HEK293 (cell line): Measurements from ENCODE around the gene RMND1.
A peak's percentile ranks its signal among the peaks of the same experiment; 100 is the strongest.

ENCODE experiments used
- BCL11B ChIP-seq: fragments of 450-650 bp; formaldehyde crosslinking; IDR thresholded peaks from 2 replicates; pipeline ENCODE4 v1.5.1; 2016; ENCODE audit warnings: low read depth, missing biosample characterization, missing genetic modification characterization
- ELK4 ChIP-seq: IDR thresholded peaks from 2 replicates; pipeline ENCODE4 v1.6.1; 2011; ENCODE audit warnings: mild to moderate bottlenecking, low read depth, low read length, borderline replicate concordance
- GLI2 ChIP-seq: fragments of 450-650 bp; formaldehyde crosslinking; IDR thresholded peaks from 2 replicates; pipeline ENCODE4; 2017; ENCODE audit warnings: missing biosample characterization, missing genetic modification characterization, low read depth, borderline replicate concordance
- GLI4 ChIP-seq: fragments of 450-650 bp; formaldehyde crosslinking; IDR thresholded peaks from 2 replicates; pipeline ENCODE4 v1.5.1; 2016; ENCODE audit warnings: missing biosample characterization, missing genetic modification characterization
- GLIS1 ChIP-seq: fragments of 450-650 bp; formaldehyde crosslinking; IDR thresholded peaks from 2 replicates; pipeline ENCODE4 v1.5.1; 2016; ENCODE audit warnings: missing biosample characterization, missing genetic modification characterization
- PRDM1 ChIP-seq: fragments of 450-650 bp; formaldehyde crosslinking; IDR thresholded peaks from 2 replicates; pipeline ENCODE4; 2016; ENCODE audit warnings: missing biosample characterization, missing genetic modification characterization
- ZNF10 ChIP-seq: fragments of 450-650 bp; formaldehyde crosslinking; IDR thresholded peaks from 2 replicates; pipeline ENCODE4 v1.5.1; 2017; ENCODE audit warnings: missing biosample characterization, missing genetic modification characterization
- ZNF114 ChIP-seq: fragments of 450-650 bp; formaldehyde crosslinking; IDR thresholded peaks from 2 replicates; pipeline ENCODE4 v1.5.0; 2017; ENCODE audit warnings: missing biosample characterization, missing genetic modification characterization
- ZNF121 ChIP-seq: fragments of 450-650 bp; formaldehyde crosslinking; IDR thresholded peaks from 2 replicates; pipeline ENCODE4 v1.5.1; 2016; ENCODE audit warnings: missing biosample characterization, missing genetic modification characterization
- ZNF148 ChIP-seq: fragments of 450-650 bp; formaldehyde crosslinking; IDR thresholded peaks from 2 replicates; pipeline ENCODE4 v1.5.0; 2017; ENCODE audit warnings: missing biosample characterization, missing genetic modification characterization, borderline replicate concordance
- ZNF169 ChIP-seq: fragments of 450-650 bp; formaldehyde crosslinking; IDR thresholded peaks from 2 replicates; pipeline ENCODE4 v1.5.1; 2016; ENCODE audit warnings: missing biosample characterization, missing genetic modification characterization
- ZNF214 ChIP-seq: fragments of 450-650 bp; formaldehyde crosslinking; IDR thresholded peaks from 2 replicates; pipeline ENCODE4 v1.5.1; 2017; ENCODE audit warnings: missing biosample characterization, mild to moderate bottlenecking, missing genetic modification characterization, borderline replicate concordance
- ZNF280D ChIP-seq: fragments of 450-650 bp; formaldehyde crosslinking; IDR thresholded peaks from 2 replicates; pipeline ENCODE4 v1.5.1; 2016; ENCODE audit warnings: missing biosample characterization, missing genetic modification characterization
- ZNF341 ChIP-seq: fragments of 450-650 bp; formaldehyde crosslinking; IDR thresholded peaks from 2 replicates; pipeline ENCODE4; 2016; ENCODE audit warnings: low read depth, missing biosample characterization, missing genetic modification characterization
- ZNF391 ChIP-seq: fragments of 450-650 bp; formaldehyde crosslinking; IDR thresholded peaks from 2 replicates; pipeline ENCODE4 v1.5.1; 2016; ENCODE audit warnings: low read depth, missing biosample characterization, missing genetic modification characterization, borderline replicate concordance
- ZNF449 ChIP-seq: fragments of 450-650 bp; formaldehyde crosslinking; IDR thresholded peaks from 2 replicates; pipeline ENCODE4 v1.5.1; 2017; ENCODE audit warnings: missing biosample characterization, mild to moderate bottlenecking, missing genetic modification characterization, moderate library complexity
- ZNF518A ChIP-seq: fragments of 450-650 bp; formaldehyde crosslinking; conservative IDR thresholded peaks from 2 replicates; pipeline ENCODE4 v1.5.1; 2016; ENCODE audit warnings: low read depth, missing biosample characterization, missing genetic modification characterization
- ZNF549 ChIP-seq: fragments of 450-650 bp; IDR thresholded peaks from 2 replicates; pipeline ENCODE4 v1.5.1; 2018; ENCODE audit warnings: missing biosample characterization, missing genetic modification characterization, mild to moderate bottlenecking, inconsistent platforms, moderate library complexity
- ZNF555 ChIP-seq: fragments of 450-650 bp; formaldehyde crosslinking; conservative IDR thresholded peaks from 2 replicates; pipeline ENCODE4 v1.5.1; 2017; ENCODE audit warnings: missing biosample characterization, mild to moderate bottlenecking, missing genetic modification characterization, inconsistent platforms
- ZNF558 ChIP-seq: fragments of 450-650 bp; formaldehyde crosslinking; IDR thresholded peaks from 2 replicates; pipeline ENCODE4 v1.5.1; 2016; ENCODE audit warnings: missing biosample characterization, missing genetic modification characterization
- ZNF585B ChIP-seq: fragments of 450-650 bp; formaldehyde crosslinking; IDR thresholded peaks from 2 replicates; pipeline ENCODE4 v1.5.1; 2016; ENCODE audit warnings: missing biosample characterization, missing genetic modification characterization
- ZNF670 ChIP-seq: fragments of 450-650 bp; formaldehyde crosslinking; IDR thresholded peaks from 2 replicates; pipeline ENCODE4 v1.5.1; 2016; ENCODE audit warnings: missing biosample characterization, missing genetic modification characterization, low read depth
- ZNF707 ChIP-seq: fragments of 450-650 bp; formaldehyde crosslinking; IDR thresholded peaks from 2 replicates; pipeline ENCODE4 v1.5.1; 2016; ENCODE audit warnings: missing biosample characterization, missing genetic modification characterization
- ZNF747 ChIP-seq: fragments of 450-650 bp; formaldehyde crosslinking; IDR thresholded peaks from 2 replicates; pipeline ENCODE4 v1.5.1; 2016; ENCODE audit warnings: missing biosample characterization, missing genetic modification characterization
- ZNF791 ChIP-seq: fragments of 450-650 bp; formaldehyde crosslinking; IDR thresholded peaks from 2 replicates; pipeline ENCODE4 v1.5.1; 2016; ENCODE audit warnings: missing biosample characterization, missing genetic modification characterization
- ZNF843 ChIP-seq: fragments of 450-650 bp; formaldehyde crosslinking; IDR thresholded peaks from 2 replicates; pipeline ENCODE4 v1.5.1; 2016; ENCODE audit warnings: missing biosample characterization, missing genetic modification characterization

RMND1 gene

GRCh38 chr6:151451950-151452749, at the start of gene RMND1 (continued):
- TF ChIP-seq ZNF214 (tag by site-specific recombination), result no peak
- no peak for TF ChIP-seq ZNF585B
- peak; percentile 66; the same call in 1 of the 2 replicates for TF ChIP-seq ZNF449 (tag by site-specific recombination)
- TF ChIP-seq ZNF518A (tag by site-specific recombination), result peak; percentile 98
- no peak; the same call in 1 of the 2 replicates for TF ChIP-seq ELK4
- peak; percentile 84 for TF ChIP-seq GLIS1 (tag by site-specific recombination)
- peak; percentile 7 for TF ChIP-seq ZNF10 (tag by site-specific recombination)
- TF ChIP-seq ZNF341 (tag by site-specific recombination), result peak; percentile 94
- TF ChIP-seq BCL11B (tag by site-specific recombination), result peak; percentile 27; the same call in 1 of the 2 replicates
- no peak for TF ChIP-seq ZNF707 (tag by site-specific recombination)
- TF ChIP-seq ZNF670 (tag by site-specific recombination), result no peak
- TF ChIP-seq ZNF169, result no peak
- TF ChIP-seq GLI2 (tag by site-specific recombination), result peak; percentile 48; the same call in 1 of the 2 replicates
- 0 out of 2 replicates have a peak, but pooled peaks have one; percentile 67 for TF ChIP-seq GLI4
- no peak for TF ChIP-seq ZNF747
- peak; percentile 46; the same call in 1 of the 2 replicates for TF ChIP-seq ZNF391 (tag by site-specific recombination)
- no peak for TF ChIP-seq ZNF555 (tag by site-specific recombination)
- 0 out of 2 replicates have a peak, but pooled peaks have one; percentile 14 for TF ChIP-seq ZNF121 (tag by site-specific recombination)
- no peak for TF ChIP-seq ZNF791
- TF ChIP-seq ZNF549 (tag by site-specific recombination), result no peak
- peak; percentile 83 for TF ChIP-seq ZNF843 (tag by site-specific recombination)
- peak; percentile 72; the same call in 1 of the 2 replicates for TF ChIP-seq PRDM1
- no peak for TF ChIP-seq ZNF280D (tag by site-specific recombination)
- no peak for TF ChIP-seq ZNF148 (tag by site-specific recombination)
- peak; percentile 78 for TF ChIP-seq ZNF558 (tag by site-specific recombination)
- TF ChIP-seq ZNF114 (tag by site-specific recombination), result no peak
